B cell (primary cell): ENCODE data around the gene CERK. TPM values are rescaled to one million over a fixed set of nuclear protein-coding genes. Genes with fewer than 3 reads are reported as not detected.

Source experiments
- ATAC-seq: fragments of 200-7000 bp; cut with Tn5 transposase; one replicate; pipeline ENCODE4 v1.10.0; 2021; ENCODE audit warnings: low read depth, mild to moderate bottlenecking, moderate number of reproducible peaks, moderate library complexity
- CTCF ChIA-PET: fragments of 350-600 bp; sonication (Branson Sonifier 250); formaldehyde crosslinking; loops from one replicate; lab custom pipeline; 2021; ENCODE audit warnings: antibody characterized with exemption, inconsistent platforms; lab: Charles Lee
- POLR2A ChIA-PET: fragments of 350-600 bp; sonication (Branson Sonifier 250); formaldehyde crosslinking; loops from one replicate; lab custom pipeline; 2021; ENCODE audit warnings: antibody characterized with exemption; lab: Charles Lee
- DNase-seq: peaks from one replicate; pipeline ENCODE4 v3.0.0; 2013
- H2AFZ ChIP-seq: 2 replicates; pipeline ENCODE4 v1.6.1; 2012; ENCODE audit warnings: mild to moderate bottlenecking, low read depth, low read length; ENCODE audit not compliant: insufficient read depth, poor library complexity, severe bottlenecking
- H3K27ac ChIP-seq, 2 donors: 1 replicate in 1 of 2; 2 replicates in 1 of 2; pipeline ENCODE4 v1.5.1; 2012 to 2013; ENCODE audit warnings: low read length in 2 of 2, mild to moderate bottlenecking in 2 of 2, moderate library complexity in 1 of 2
- H3K27me3 ChIP-seq, 4 experiments: fragments of 200-600 bp in 1 of 4; sonication (generic) in 1 of 4; replicated peaks in 1 of 4; 1 replicate in 2 of 4; 2 replicates in 2 of 4; pipeline versions ENCODE4 v1.6.1 to v1.7.0; 2013 to 2016; ENCODE audit warnings: low read length in 3 of 4, mild to moderate bottlenecking in 2 of 4, mixed read lengths in 1 of 4, moderate library complexity in 1 of 4; ENCODE audit not compliant: insufficient read depth in 4 of 4, control insufficient read depth in 3 of 4; ENCODE audit errors: control extremely low read depth in 1 of 4
- H3K36me3 ChIP-seq, 2 experiments: replicated peaks in 1 of 2; 1 replicate in 1 of 2; 2 replicates in 1 of 2; pipeline versions ENCODE4 v1.6.1 to v1.7.1; 2013; ENCODE audit warnings: low read length in 1 of 2; ENCODE audit not compliant: insufficient read depth in 2 of 2, control insufficient read depth in 1 of 2; ENCODE audit errors: control extremely low read depth in 1 of 2, extremely low read depth in 1 of 2
- H3K4me1 ChIP-seq, 2 donors: fragments of 200-600 bp in 1 of 2; sonication (generic) in 1 of 2; 1 replicate in 1 of 2; 2 replicates in 1 of 2; pipeline versions ENCODE4 v1.5.1 to v1.6.1; 2013 to 2017; ENCODE audit warnings: low read length in 2 of 2; ENCODE audit not compliant: control insufficient read depth in 2 of 2, insufficient read depth in 2 of 2
- H3K4me2 ChIP-seq: replicated peaks from 2 replicates; pipeline ENCODE3; 2012; ENCODE audit warnings: mild to moderate bottlenecking, low read depth, low read length; ENCODE audit not compliant: poor library complexity, severe bottlenecking
- H3K4me3 ChIP-seq, 5 experiments: fragments of 200-600 bp in 1 of 5; sonication (generic) in 1 of 5; 1 replicate in 3 of 5; 2 replicates in 2 of 5; pipeline versions ENCODE4 v1.5.1 to v1.7.0; 2011 to 2016; ENCODE audit warnings: low read length in 4 of 5, mild to moderate bottlenecking in 4 of 5, low read depth in 2 of 5, control low read depth in 1 of 5, moderate library complexity in 1 of 5; ENCODE audit not compliant: insufficient read depth in 1 of 5; ENCODE audit errors: control extremely low read depth in 1 of 5, extremely low read depth in 1 of 5
- H3K79me2 ChIP-seq: fragments of 200-600 bp; sonication (generic); one replicate; pipeline ENCODE4 v1.6.0; 2016; ENCODE audit warnings: low read length; ENCODE audit not compliant: control insufficient read depth, insufficient read depth
- H3K9ac ChIP-seq: fragments of 200-600 bp; sonication (generic); 2 replicates; pipeline ENCODE4 v1.6.1; 2017; ENCODE audit warnings: mild to moderate bottlenecking, low read length, moderate library complexity
- H3K9me3 ChIP-seq, 3 donors: one replicate each; pipeline versions ENCODE4 v1.6.1 to v1.7.1; 2013; ENCODE audit warnings: low read length in 2 of 3; ENCODE audit not compliant: control insufficient read depth in 2 of 3, insufficient read depth in 1 of 3; ENCODE audit errors: control extremely low read depth in 1 of 3
- H4K20me1 ChIP-seq: 2 replicates; pipeline ENCODE4 v1.6.0; 2012; ENCODE audit warnings: mild to moderate bottlenecking, low read length; ENCODE audit not compliant: insufficient read depth, control insufficient read depth, poor library complexity, severe bottlenecking
- H3K27ac Mint-ChIP-seq: one replicate; pipeline ENCODE4 v1.8.0; 2021; ENCODE audit warnings: mixed read lengths
- H3K27me3 Mint-ChIP-seq: one replicate; pipeline ENCODE4 v1.8.0; 2021; ENCODE audit warnings: mixed read lengths
- H3K4me1 Mint-ChIP-seq: one replicate; pipeline ENCODE4 v1.8.0; 2021; ENCODE audit warnings: mixed read lengths
- H3K4me3 Mint-ChIP-seq: one replicate; pipeline ENCODE4 v1.8.0; 2021; ENCODE audit warnings: mixed read lengths
- H3K9me3 Mint-ChIP-seq: one replicate; pipeline ENCODE4 v1.8.0; 2022; ENCODE audit warnings: mixed read lengths; ENCODE audit not compliant: insufficient read depth
- CTCF ChIP-seq: fragments of 200-600 bp; IDR thresholded peaks from one replicate; pipeline ENCODE4 v1.8.0; 2022; ENCODE audit warnings: antibody characterized with exemption, mild to moderate bottlenecking
- EZH2 ChIP-seq: IDR thresholded peaks from 2 replicates; pipeline ENCODE4 v1.6.1; 2012; ENCODE audit warnings: borderline replicate concordance, low read depth, mild to moderate bottlenecking, moderate library complexity, low read length; ENCODE audit not compliant: insufficient read depth, poor library complexity, severe bottlenecking
- WGBS: methylation state at CpG from one replicate; pipeline ENCODE4 v1.1.5; 2013; ENCODE audit warnings: missing lambda C conversion rate; ENCODE audit not compliant: insufficient coverage; 5-methylcytosine and 5-hydroxymethylcytosine counted together
- intact Hi-C: fragments of 100-400 bp; cut with micrococcal nuclease; formaldehyde crosslinking; loops from one replicate; pipeline ENCODE4 v1.10.0; 2022
- polyA plus RNA-seq: library from polyadenylated mRNA; depleted of rRNA; stranded (reverse); fragments of >200 nt; gene quantifications from 2 replicates; pipeline ENCODE4 v1.2.3, GENCODE V29; 2012
- total RNA-seq, 2 donors: library from RNA; stranded (reverse); fragments of 120-200 nt in 1 of 2; gene quantifications; 1 replicate in 1 of 2; 2 replicates in 1 of 2; pipeline versions ENCODE4 v1.2.3 to v1.2.4, GENCODE V29; 2013 to 2022

CERK gene
- total and polyA plus RNA-seq, 2 donors (not counting 1 experiment from before 2014, with no cell fraction given) = 23.2 to 48.3 TPM

- POLR2A ChIA-PET = no interaction called here
- peaks cover 0 to 71% of the 10 kb centered on the region in 2 experiments for H3K36me3 ChIP-seq
- CTCF ChIA-PET = no interaction called here
These were observed 36.8 kb downstream of the CERK start for GRCh38 chr22:46701262-46701661.

GRCh38 chr22:46699091-46699490 is 39.0 kb downstream of the CERK start:
- Mint-ChIP-seq H3K9me3 (no peaks in the 10 kb centered on the region), H3K27ac (no peak overlapping the region), H3K4me3 (no peak overlapping the region), H3K4me1 (no peaks in the 10 kb centered on the region), H3K27me3 (no peaks in the 10 kb centered on the region)
- TF ChIP-seq CTCF (no peak), EZH2 (no peak)
- Histone ChIP-seq H3K27ac (no peak overlapping the region), H4K20me1 (peaks cover 32% of the 10 kb centered on the region), H3K36me3 (peaks cover 3 to 76% of the 10 kb centered on the region in 2 experiments), H3K4me3 (no peak overlapping the region), H3K4me1 (no peaks in the 10 kb centered on the region), H3K9me3 (no peaks in the 10 kb centered on the region), H3K4me2 (no peak overlapping the region), H3K27me3 (no peaks in the 10 kb centered on the region), H2AFZ (no peak overlapping the region), H3K9ac (no peak overlapping the region), H3K79me2 (peaks cover 7% of the 10 kb centered on the region)
- ChIA-PET POLR2A (no interaction called here), CTCF (interaction anchor here (2.7 kb wide), 1 partner anchor 136 kb away, joined by 10 read pairs; no protein-coding TSS in a partner anchor)
- no peak for ATAC-seq
- no peak for DNase-seq
- 96% methylated on average over 13 of the region's 17 CpGs for WGBS
- intact Hi-C loops = no loop called here

More at GRCh38 chr22:46701262-46701661, 36.8 kb downstream of the CERK start:
- H3K27me3 Mint-ChIP-seq = no peaks in the 10 kb centered on the region
- no peaks in the 10 kb centered on the region for H3K9me3 Mint-ChIP-seq
- no peaks in the 10 kb centered on the region for H3K4me1 Mint-ChIP-seq
- intact Hi-C loops = no loop called here
- Histone ChIP-seq H3K79me2 (peaks cover 8% of the 10 kb centered on the region), H3K27ac (no peak overlapping the region), H3K27me3 (no peaks in the 10 kb centered on the region), H3K9me3 (no peaks in the 10 kb centered on the region), H2AFZ (no peak overlapping the region), H3K4me1 (no peaks in the 10 kb centered on the region), H4K20me1 (peaks cover 33% of the 10 kb centered on the region), H3K4me3 (no peak overlapping the region), H3K4me2 (no peak overlapping the region), H3K9ac (no peak overlapping the region)
- ATAC-seq = no peak
- H3K27ac Mint-ChIP-seq = no peak overlapping the region
- 94% methylated on average over 33 of the region's 33 CpGs for WGBS
- no peak overlapping the region for H3K4me3 Mint-ChIP-seq
- no peak for DNase-seq
- TF ChIP-seq EZH2 (no peak), CTCF (no peak)
